ENCODE data around the gene MAPK8IP3.
"Not testable (repeated sequence)": the region's sequence is repeated elsewhere in the genome, so short reads cannot be mapped to it uniquely, and the experiment has no call there.

The MAPK8IP3 gene

GRCh38 chr16:1713933-1714332 is 7.9 kb downstream of the MAPK8IP3 start:
- no peak for DNase-seq

GRCh38 chr16:1715220-1715619 is 9.2 kb downstream of the MAPK8IP3 start:
- no peak for DNase-seq

- DNase-seq = not testable (repeated sequence)
These were observed 12.2 kb downstream of the MAPK8IP3 start for GRCh38 chr16:1718236-1718635.

- DNase-seq = not testable (repeated sequence)
These were observed 13.7 kb downstream of the MAPK8IP3 start for GRCh38 chr16:1719559-1720229.

GRCh38 chr16:1721372-1721771 is 15.4 kb downstream of the MAPK8IP3 start:
- DNase-seq = no peak

GRCh38 chr16:1723450-1724147 is 17.6 kb downstream of the MAPK8IP3 start:
- DNase-seq = peak; percentile 63

- DNase-seq = no peak
These were observed 18.5 kb downstream of the MAPK8IP3 start for GRCh38 chr16:1724491-1724890.

GRCh38 chr16:1726661-1727502 is 20.9 kb downstream of the MAPK8IP3 start:
- no peak for DNase-seq

- DNase-seq = no peak
These were observed 21.9 kb downstream of the MAPK8IP3 start for GRCh38 chr16:1727651-1728624.

GRCh38 chr16:1729026-1729425 is 23.0 kb downstream of the MAPK8IP3 start:
- DNase-seq = no peak

- no peak for DNase-seq
These were observed 23.4 kb downstream of the MAPK8IP3 start for GRCh38 chr16:1729445-1729844.

- no peak for DNase-seq
These were observed 25.1 kb downstream of the MAPK8IP3 start for GRCh38 chr16:1731073-1731472.

- no peak for DNase-seq
These were observed 25.6 kb downstream of the MAPK8IP3 start for GRCh38 chr16:1731603-1732002.

- no peak for DNase-seq
These were observed 26.1 kb downstream of the MAPK8IP3 start for GRCh38 chr16:1732071-1732470.

- not testable (repeated sequence) for DNase-seq
These were observed 26.6 kb downstream of the MAPK8IP3 start for GRCh38 chr16:1732551-1732987.

GRCh38 chr16:1734123-1734522 is 28.1 kb downstream of the MAPK8IP3 start:
- DNase-seq = no peak

GRCh38 chr16:1734816-1735215 is 28.8 kb downstream of the MAPK8IP3 start:
- no peak for DNase-seq

- DNase-seq = no peak
These were observed 34.2 kb downstream of the MAPK8IP3 start for GRCh38 chr16:1740234-1740633.

GRCh38 chr16:1740781-1741490 is 34.9 kb downstream of the MAPK8IP3 start:
- DNase-seq = no peak

- DNase-seq = no peak
These were observed 35.7 kb downstream of the MAPK8IP3 start for GRCh38 chr16:1741553-1742165.

Data from activated CD8-positive, alpha-beta memory T cell treated with anti-CD3 and anti-CD28 coated beads for 24 hours (primary cell).